ENCODE results near the gene IQCH. TPM values are rescaled to one million over a fixed set of nuclear protein-coding genes. Genes with fewer than 3 reads are reported as not detected.
A peak's percentile ranks its signal among the peaks of the same experiment; 100 is the strongest.
"Not testable (repeated sequence)": the region's sequence is repeated elsewhere in the genome, so short reads cannot be mapped to it uniquely, and the experiment has no call there.

IQCH gene
- polyA plus RNA-seq, 1 donor, result 0.97 TPM

- H3K27ac ChIP-seq (ENCODE audit: low read length); H3K4me1 ChIP-seq (ENCODE audit: control insufficient read depth, insufficient read depth, low read length); H3K9me3 ChIP-seq (ENCODE audit: control insufficient read depth, low read depth, low read length); H3K27me3 ChIP-seq (ENCODE audit: control insufficient read depth, insufficient read depth, low read length); H3K36me3 ChIP-seq (ENCODE audit: control insufficient read depth, insufficient read depth, low read length); H3K4me3 ChIP-seq (ENCODE audit: low read length): not testable (repeated sequence)
- peak; percentile 20 to 50 for DNase-seq
- no CpG with 5 or more reads among the region's 13 CpGs for WGBS (ENCODE audit: insufficient coverage, low lambda C conversion rate)
Observed at GRCh38 chr15:67436351-67437250, 182.0 kb downstream of the IQCH start.

GRCh38 chr15:67444100-67444499, 189.5 kb downstream of the IQCH start:
- H3K27ac ChIP-seq (ENCODE audit: low read length), result no peak overlapping the region
- H3K4me1 ChIP-seq (ENCODE audit: control insufficient read depth, insufficient read depth, low read length), result no peaks in the 10 kb centered on the region
- DNase-seq, result no peak
- no peak overlapping the region for H3K4me3 ChIP-seq (ENCODE audit: low read length)
- WGBS (ENCODE audit: insufficient coverage, low lambda C conversion rate), result 100% methylated on average over 1 of the region's 2 CpGs
- H3K9me3 ChIP-seq (ENCODE audit: control insufficient read depth, low read depth, low read length), result no peaks in the 10 kb centered on the region
- H3K36me3 ChIP-seq (ENCODE audit: control insufficient read depth, insufficient read depth, low read length), result no peaks in the 10 kb centered on the region
- no peaks in the 10 kb centered on the region for H3K27me3 ChIP-seq (ENCODE audit: control insufficient read depth, insufficient read depth, low read length)

DNA sequence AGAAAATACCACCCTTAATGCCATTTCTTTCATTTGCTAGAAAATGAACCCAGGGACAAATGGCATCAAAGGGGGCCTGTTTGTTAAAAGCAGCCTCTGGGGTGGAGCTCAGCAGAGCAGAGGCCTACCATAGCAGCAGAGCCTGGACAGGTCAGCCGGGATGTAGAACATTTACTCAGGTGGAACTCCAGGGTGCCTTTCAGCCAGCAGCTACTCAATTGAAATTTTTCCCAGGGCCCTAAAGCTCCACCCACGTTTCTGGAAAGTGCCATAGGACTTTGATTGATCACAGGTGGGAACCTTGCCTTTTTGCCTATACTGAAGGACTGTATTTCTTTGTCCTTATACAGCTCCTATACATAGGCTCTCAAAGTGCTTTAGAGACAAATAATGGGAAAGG, 191.9 kb downstream of the IQCH start:
- WGBS (ENCODE audit: insufficient coverage, low lambda C conversion rate), result no CpG with 5 or more reads among the region's 2 CpGs
- H3K9me3 ChIP-seq (ENCODE audit: control insufficient read depth, low read depth, low read length), result no peaks in the 10 kb centered on the region
- DNase-seq, result no peak

GRCh38 chr15:67448372-67448771, 193.8 kb downstream of the IQCH start:
- not testable (repeated sequence) for H3K27me3 ChIP-seq (ENCODE audit: control insufficient read depth, insufficient read depth, low read length); H3K9me3 ChIP-seq (ENCODE audit: control insufficient read depth, low read depth, low read length); H3K4me3 ChIP-seq (ENCODE audit: low read length); H3K36me3 ChIP-seq (ENCODE audit: control insufficient read depth, insufficient read depth, low read length); H3K4me1 ChIP-seq (ENCODE audit: control insufficient read depth, insufficient read depth, low read length); H3K27ac ChIP-seq (ENCODE audit: low read length); DNase-seq
- no CpG with 5 or more reads among the region's 5 CpGs for WGBS (ENCODE audit: insufficient coverage, low lambda C conversion rate)

More for the DNA sequence above, 191.9 kb downstream of the IQCH start:
- Histone ChIP-seq H3K4me1 (ENCODE audit: control insufficient read depth, insufficient read depth, low read length) (no peaks in the 10 kb centered on the region), H3K27me3 (ENCODE audit: control insufficient read depth, insufficient read depth, low read length) (no peaks in the 10 kb centered on the region), H3K36me3 (ENCODE audit: control insufficient read depth, insufficient read depth, low read length) (no peaks in the 10 kb centered on the region), H3K27ac (ENCODE audit: low read length) (no peak overlapping the region), H3K4me3 (ENCODE audit: low read length) (no peak overlapping the region)

GRCh38 chr15:67453703-67454102, 199.1 kb downstream of the IQCH start:
- H3K4me3 ChIP-seq (ENCODE audit: low read length); DNase-seq; H3K4me1 ChIP-seq (ENCODE audit: control insufficient read depth, insufficient read depth, low read length); H3K36me3 ChIP-seq (ENCODE audit: control insufficient read depth, insufficient read depth, low read length); H3K27me3 ChIP-seq (ENCODE audit: control insufficient read depth, insufficient read depth, low read length); H3K27ac ChIP-seq (ENCODE audit: low read length); H3K9me3 ChIP-seq (ENCODE audit: control insufficient read depth, low read depth, low read length): not testable (repeated sequence)
- no CpG with 5 or more reads among the region's 11 CpGs for WGBS (ENCODE audit: insufficient coverage, low lambda C conversion rate)

GRCh38 chr15:67456677-67457529, 202.3 kb downstream of the IQCH start:
- WGBS (ENCODE audit: insufficient coverage, low lambda C conversion rate), result no CpG with 5 or more reads among the region's 8 CpGs
- Histone ChIP-seq H3K4me1 (ENCODE audit: control insufficient read depth, insufficient read depth, low read length) (no peaks in the 10 kb centered on the region), H3K36me3 (ENCODE audit: control insufficient read depth, insufficient read depth, low read length) (peaks cover 2% of the 10 kb centered on the region), H3K27me3 (ENCODE audit: control insufficient read depth, insufficient read depth, low read length) (no peaks in the 10 kb centered on the region), H3K9me3 (ENCODE audit: control insufficient read depth, low read depth, low read length) (peaks cover 3% of the 10 kb centered on the region), H3K27ac (ENCODE audit: low read length) (no peak overlapping the region), H3K4me3 (ENCODE audit: low read length) (no peak overlapping the region)
- DNase-seq, result peak; percentile 23 to 57

GRCh38 chr15:67458331-67459029, 203.9 kb downstream of the IQCH start:
- Histone ChIP-seq H3K27me3 (ENCODE audit: control insufficient read depth, insufficient read depth, low read length) (no peaks in the 10 kb centered on the region), H3K9me3 (ENCODE audit: control insufficient read depth, low read depth, low read length) (peaks cover 3% of the 10 kb centered on the region), H3K4me1 (ENCODE audit: control insufficient read depth, insufficient read depth, low read length) (no peaks in the 10 kb centered on the region), H3K36me3 (ENCODE audit: control insufficient read depth, insufficient read depth, low read length) (peaks cover 2% of the 10 kb centered on the region), H3K27ac (ENCODE audit: low read length) (no peak overlapping the region), H3K4me3 (ENCODE audit: low read length) (no peak overlapping the region)
- WGBS (ENCODE audit: insufficient coverage, low lambda C conversion rate), result no CpG with 5 or more reads among the region's 5 CpGs
- no peak for DNase-seq

- Histone ChIP-seq H3K27me3 (ENCODE audit: control insufficient read depth, insufficient read depth, low read length) (no peaks in the 10 kb centered on the region), H3K36me3 (ENCODE audit: control insufficient read depth, insufficient read depth, low read length) (peaks cover 2% of the 10 kb centered on the region), H3K9me3 (ENCODE audit: control insufficient read depth, low read depth, low read length) (no peaks in the 10 kb centered on the region), H3K4me3 (ENCODE audit: low read length) (no peak overlapping the region), H3K27ac (ENCODE audit: low read length) (no peak overlapping the region), H3K4me1 (ENCODE audit: control insufficient read depth, insufficient read depth, low read length) (no peaks in the 10 kb centered on the region)
- DNase-seq, result no peak
- WGBS (ENCODE audit: insufficient coverage, low lambda C conversion rate), result no CpG with 5 or more reads among the region's 2 CpGs
Observed at GRCh38 chr15:67460521-67460920, 205.9 kb downstream of the IQCH start.

DNA sequence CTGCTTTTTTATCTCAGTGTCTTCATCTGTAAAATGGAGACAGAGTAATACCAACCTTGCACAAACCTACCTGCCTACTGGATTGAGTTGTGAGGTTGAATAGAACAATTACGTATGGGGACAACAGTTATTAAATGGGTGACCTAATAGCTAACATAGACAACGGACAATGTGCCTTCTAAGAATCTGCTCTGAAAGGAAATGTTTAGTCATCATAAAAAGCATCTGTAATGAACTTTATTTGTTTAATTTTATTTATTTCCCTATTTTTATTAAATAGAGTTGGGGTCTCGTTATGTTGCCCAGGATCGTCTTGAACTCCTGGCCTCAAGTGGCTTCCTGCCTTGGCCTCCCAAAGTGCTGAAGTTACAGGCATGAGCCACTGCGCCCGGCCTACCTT, 207.1 kb downstream of the IQCH start:
- no peak overlapping the region for H3K4me3 ChIP-seq (ENCODE audit: low read length)
- H3K27ac ChIP-seq (ENCODE audit: low read length), result no peak overlapping the region
- no peaks in the 10 kb centered on the region for H3K27me3 ChIP-seq (ENCODE audit: control insufficient read depth, insufficient read depth, low read length)
- 100% methylated on average over 3 of the region's 6 CpGs for WGBS (ENCODE audit: insufficient coverage, low lambda C conversion rate)
- DNase-seq, result no peak
- peaks cover 2% of the 10 kb centered on the region for H3K36me3 ChIP-seq (ENCODE audit: control insufficient read depth, insufficient read depth, low read length)
- no peaks in the 10 kb centered on the region for H3K9me3 ChIP-seq (ENCODE audit: control insufficient read depth, low read depth, low read length)
- no peaks in the 10 kb centered on the region for H3K4me1 ChIP-seq (ENCODE audit: control insufficient read depth, insufficient read depth, low read length)

DNA sequence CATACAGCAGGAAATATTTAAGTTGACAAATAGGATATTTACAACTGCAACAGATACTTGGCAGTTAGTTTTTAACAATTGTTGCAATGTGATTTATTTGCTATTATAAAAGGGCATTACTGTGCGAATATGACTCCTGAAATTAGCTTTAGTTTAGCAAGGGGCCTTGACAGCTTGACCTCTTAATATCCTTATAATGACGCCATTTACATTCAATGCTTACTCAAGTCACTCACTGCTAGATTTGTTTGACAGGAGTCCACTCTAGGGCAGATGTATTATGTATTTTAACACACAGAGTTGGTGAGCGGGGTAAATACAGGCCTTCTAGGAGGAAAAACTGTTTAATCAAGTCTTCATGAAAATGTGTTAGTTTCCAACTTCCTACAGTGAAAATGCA, 208.3 kb downstream of the IQCH start:
- H3K9me3 ChIP-seq (ENCODE audit: control insufficient read depth, low read depth, low read length), result no peaks in the 10 kb centered on the region
- WGBS (ENCODE audit: insufficient coverage, low lambda C conversion rate), result no CpG with 5 or more reads among the region's 3 CpGs
- peaks cover 2% of the 10 kb centered on the region for H3K36me3 ChIP-seq (ENCODE audit: control insufficient read depth, insufficient read depth, low read length)
- no peak for DNase-seq
- no peaks in the 10 kb centered on the region for H3K27me3 ChIP-seq (ENCODE audit: control insufficient read depth, insufficient read depth, low read length)
- no peaks in the 10 kb centered on the region for H3K4me1 ChIP-seq (ENCODE audit: control insufficient read depth, insufficient read depth, low read length)
- no peak overlapping the region for H3K4me3 ChIP-seq (ENCODE audit: low read length)
- no peak overlapping the region for H3K27ac ChIP-seq (ENCODE audit: low read length)
